HG03095 (cell line): ENCODE data around the gene MRPS22.
A peak's percentile ranks its signal among the peaks of the same experiment; 100 is the strongest.
"Not testable (repeated sequence)": the region's sequence is repeated elsewhere in the genome, so short reads cannot be mapped to it uniquely, and the experiment has no call there.

Experiments
- ATAC-seq: cut with Tn5 transposase; IDR thresholded peaks from one replicate; pipeline ENCODE4 v1.9.1; 2021; ENCODE audit warnings: moderate library complexity; ENCODE audit not compliant: unreplicated experiment

Gene MRPS22

GRCh38 chr3:139334675-139335074 lies 9.1 kb upstream of the MRPS22 start:
- ATAC-seq: not testable (repeated sequence)

- ATAC-seq: no peak
Observed at GRCh38 chr3:139338405-139338804, 5.4 kb upstream of the MRPS22 start.

GRCh38 chr3:139339219-139339906 lies 4.5 kb upstream of the MRPS22 start:
- no peak for ATAC-seq

- ATAC-seq: no peak
Observed at GRCh38 chr3:139340784-139341183, 3.0 kb upstream of the MRPS22 start.

GRCh38 chr3:139342054-139342453 lies 1.8 kb upstream of the MRPS22 start:
- ATAC-seq: no peak

- ATAC-seq: no peak
Observed at GRCh38 chr3:139346771-139347170, 3.0 kb downstream of the MRPS22 start.

GRCh38 chr3:139353920-139354556 lies 10.2 kb downstream of the MRPS22 start:
- no peak for ATAC-seq

GRCh38 chr3:139354661-139355060 lies 10.8 kb downstream of the MRPS22 start:
- ATAC-seq: no peak

GRCh38 chr3:139355476-139355875 lies 11.7 kb downstream of the MRPS22 start:
- ATAC-seq: no peak

GRCh38 chr3:139355891-139356290 lies 12.1 kb downstream of the MRPS22 start:
- ATAC-seq: no peak

GRCh38 chr3:139357899-139358298 lies 14.1 kb downstream of the MRPS22 start:
- peak; percentile 59 for ATAC-seq

- ATAC-seq: no peak
Observed at GRCh38 chr3:139358841-139359562, 15.2 kb downstream of the MRPS22 start.

- no peak for ATAC-seq
Observed at GRCh38 chr3:139361276-139361675, 17.5 kb downstream of the MRPS22 start.

- no peak for ATAC-seq
Observed at GRCh38 chr3:139364549-139364948, 20.7 kb downstream of the MRPS22 start.

- no peak for ATAC-seq
Observed at GRCh38 chr3:139374099-139374498, 30.3 kb downstream of the MRPS22 start.

- ATAC-seq: no peak
Observed at GRCh38 chr3:139377378-139377777, 33.6 kb downstream of the MRPS22 start.

GRCh38 chr3:139378587-139379241 lies 34.9 kb downstream of the MRPS22 start:
- ATAC-seq: no peak

- ATAC-seq: no peak
Observed at GRCh38 chr3:139380575-139380974, 36.8 kb downstream of the MRPS22 start.

GRCh38 chr3:139382291-139382690 lies 38.5 kb downstream of the MRPS22 start:
- ATAC-seq: not testable (repeated sequence)

- no peak for ATAC-seq
Observed at GRCh38 chr3:139388077-139388476, 44.3 kb downstream of the MRPS22 start.

- ATAC-seq: peak; percentile 4
Observed at GRCh38 chr3:139388821-139389551, 45.2 kb downstream of the MRPS22 start.
